ENCODE data around the gene COL11A2. TPM values are rescaled to one million over a fixed set of nuclear protein-coding genes. Genes with fewer than 3 reads are reported as not detected.

COL11A2 gene
- total RNA-seq, 1 experiment from 2014 or later, result 7.6 TPM

GRCh38 chr6:33181141-33181540, 11.1 kb downstream of the COL11A2 start:
- Histone ChIP-seq H3K27me3 (ENCODE audit: insufficient read depth, low read length) (no peaks in the 10 kb centered on the region), H3K27ac (ENCODE audit: low read depth, low read length) (no peak overlapping the region), H3K9ac (ENCODE audit: low read length) (no peak overlapping the region), H3K79me2 (ENCODE audit: insufficient read depth, low read length) (no peaks in the 10 kb centered on the region), H3K9me3 (ENCODE audit: control insufficient read depth in 1 of 2, insufficient read depth in 1 of 2, low read depth in 1 of 2, low read length in 2 of 2) (no peaks in the 10 kb centered on the region), H3K4me1 (ENCODE audit: control insufficient read depth in 1 of 2, insufficient read depth in 2 of 2, low read length in 2 of 2) (peaks cover 0 to 7% of the 10 kb centered on the region in 2 experiments; a peak in 2 of 4 replicates), H3K4me2 (ENCODE audit: low read length) (no peak overlapping the region), H3K4me3 (replicated peaks in 1 of 2; ENCODE audit: low read depth in 1 of 2, low read length in 2 of 2) (no peak overlapping the region), H3K9me2 (ENCODE audit: insufficient read depth) (no peaks in the 10 kb centered on the region), H2AFZ (ENCODE audit: low read depth, low read length, poor library complexity, severe bottlenecking) (no peak overlapping the region), H3K36me3 (ENCODE audit: control insufficient read depth in 1 of 2, insufficient read depth in 2 of 2, low read length in 2 of 2) (no peaks in the 10 kb centered on the region), H4K20me1 (ENCODE audit: insufficient read depth) (no peaks in the 10 kb centered on the region)
- ATAC-seq, result no peak
- no peak for TF ChIP-seq REST (IDR thresholded peaks at IDR 0.05; ENCODE audit: low read depth)
- no peak for TF ChIP-seq POLR2AphosphoS5 (IDR thresholded peaks at IDR 0.05; ENCODE audit: low read depth, low read length)
- no peak for TF ChIP-seq FOSL1 (IDR thresholded peaks at IDR 0.05; ENCODE audit: low read depth)
- BruUV-seq (replicated peaks), result no TSS peak
- CTCF ChIA-PET, result no interaction called here
- POLR2A ChIA-PET, result no interaction called here
- no peak for DNase-seq (ENCODE audit: low read depth, low spot score)
- intact Hi-C loops (cut with micrococcal nuclease), result no loop called here
- RAD21 ChIA-PET (ENCODE audit: low non-redundant PET in 1 of 2, low total read pairs in 2 of 2, uncharacterized antibody in 2 of 2, unreplicated experiment in 2 of 2), result no interaction called here

GRCh38 chr6:33178755-33179475, 13.4 kb downstream of the COL11A2 start:
- Histone ChIP-seq H3K9me2 (ENCODE audit: insufficient read depth) (no peaks in the 10 kb centered on the region), H3K4me1 (ENCODE audit: control insufficient read depth in 1 of 2, insufficient read depth in 2 of 2, low read length in 2 of 2) (peaks cover 0 to 7% of the 10 kb centered on the region in 2 experiments; a peak in 2 of 4 replicates), H3K4me3 (replicated peaks in 1 of 2; ENCODE audit: low read depth in 1 of 2, low read length in 2 of 2) (no peak overlapping the region), H3K27me3 (ENCODE audit: insufficient read depth, low read length) (no peaks in the 10 kb centered on the region), H2AFZ (ENCODE audit: low read depth, low read length, poor library complexity, severe bottlenecking) (no peak overlapping the region), H3K79me2 (ENCODE audit: insufficient read depth, low read length) (no peaks in the 10 kb centered on the region), H3K9ac (ENCODE audit: low read length) (no peak overlapping the region), H3K9me3 (ENCODE audit: control insufficient read depth in 1 of 2, insufficient read depth in 1 of 2, low read depth in 1 of 2, low read length in 2 of 2) (no peaks in the 10 kb centered on the region), H3K36me3 (ENCODE audit: control insufficient read depth in 1 of 2, insufficient read depth in 2 of 2, low read length in 2 of 2) (no peaks in the 10 kb centered on the region), H3K27ac (ENCODE audit: low read depth, low read length) (no peak overlapping the region), H4K20me1 (ENCODE audit: insufficient read depth) (no peaks in the 10 kb centered on the region), H3K4me2 (ENCODE audit: low read length) (no peak overlapping the region)
- ChIA-PET CTCF (no interaction called here), RAD21 (ENCODE audit: low non-redundant PET in 1 of 2, low total read pairs in 2 of 2, uncharacterized antibody in 2 of 2, unreplicated experiment in 2 of 2) (no interaction called here), POLR2A (no interaction called here)
- DNase-seq (ENCODE audit: low read depth, low spot score) (no peak), ATAC-seq (no peak)
- BruUV-seq (replicated peaks), result no TSS peak
- intact Hi-C loops (cut with micrococcal nuclease), result no loop called here
- no peak for TF ChIP-seq POLR2A (IDR thresholded peaks at IDR 0.05; ENCODE audit: borderline replicate concordance, extremely low read depth, insufficient read depth, insufficient read length)
- no peak for TF ChIP-seq ZBTB33 (IDR thresholded peaks at IDR 0.05; ENCODE audit: extremely low read depth, insufficient replicate concordance, low read length)
- TF ChIP-seq REST (IDR thresholded peaks at IDR 0.05; ENCODE audit: low read depth), result no peak
- no peak for TF ChIP-seq YY1 (IDR thresholded peaks at IDR 0.05; ENCODE audit: extremely low read depth, insufficient replicate concordance, low read depth, low read length)
- no peak for TF ChIP-seq ATF3 (IDR thresholded peaks at IDR 0.05)
- TF ChIP-seq JUND (IDR thresholded peaks at IDR 0.05), result no peak
- no peak for TF ChIP-seq ELF1 (IDR thresholded peaks at IDR 0.05; ENCODE audit: borderline replicate concordance, low read depth)
